GM12878 (cell line): ENCODE results near the gene TCF7L1. TPM values are rescaled to one million over a fixed set of nuclear protein-coding genes. Genes with fewer than 3 reads are reported as not detected.

Experiments used
- ATAC-seq: fragments of 200-7000 bp; cut with Tn5 transposase; 3 replicates; pipeline ENCODE4 v1.9.1; 2020; ENCODE audit warnings: mild to moderate bottlenecking, moderate library complexity
- BruUV-seq: library from RNA; stranded (reverse); fragments of 400-500 nt; replicated peaks from 2 replicates; lab custom pipeline; 2021; lab: Mats Ljungman, UMichigan
- CTCF ChIA-PET: fragments of 300-600 bp; sonication (Branson Sonifier 250); formaldehyde crosslinking; extraction: SDS; loops from one replicate; lab custom pipeline; 2021; ENCODE audit warnings: inconsistent platforms; lab: Yijun Ruan, JAX
- POLR2A ChIA-PET: fragments of 350-600 bp; formaldehyde crosslinking; extraction: SDS; loops from one replicate; lab custom pipeline; 2021; ENCODE audit warnings: inconsistent platforms; lab: Charles Lee
- RAD21 ChIA-PET: fragments of 300-600 bp; sonication (Branson Sonifier 250); formaldehyde crosslinking; loops from one replicate; lab custom pipeline; 2023; ENCODE audit warnings: antibody characterized with exemption; ENCODE audit not compliant: unreplicated experiment; lab: Charles Lee
- SMC1A ChIA-PET: fragments of 300-600 bp; sonication (Branson Sonifier 250); formaldehyde crosslinking; loops from one replicate; lab custom pipeline; 2023; ENCODE audit not compliant: unreplicated experiment, uncharacterized antibody; lab: Charles Lee
- DNase-seq: peaks from one replicate; pipeline ENCODE4 v3.0.0-alpha.2; 2011; ENCODE audit warnings: low read depth, low spot score
- FAIRE-seq: peaks from 3 replicates; lab custom pipeline; 2011; peaks lifted over from hg19 to GRCh38; lab: Jason Lieb, UNC
- H2AFZ ChIP-seq: 2 replicates; pipeline ENCODE4 v1.6.0; 2011; ENCODE audit warnings: low read depth, low read length, control low read depth; ENCODE audit not compliant: control insufficient read depth
- H3K27ac ChIP-seq: 2 replicates; pipeline ENCODE4 v1.5.1; 2011; ENCODE audit warnings: control low read depth; ENCODE audit not compliant: control insufficient read depth, insufficient read depth
- H3K27me3 ChIP-seq, 2 experiments: replicated peaks in 1 of 2; 2 replicates each; pipeline versions ENCODE4 v1.6.0 to v1.6.1; 2011; ENCODE audit warnings: low read length in 1 of 2; ENCODE audit not compliant: control insufficient read depth in 2 of 2, insufficient read depth in 2 of 2
- H3K36me3 ChIP-seq, 2 experiments: 2 replicates each; pipeline ENCODE4 v1.5.1; 2011; ENCODE audit warnings: low read length in 1 of 2; ENCODE audit not compliant: control insufficient read depth in 2 of 2, insufficient read depth in 2 of 2
- H3K4me1 ChIP-seq: 2 replicates; pipeline ENCODE4 v1.6.1; 2011; ENCODE audit warnings: mild to moderate bottlenecking, low read length, moderate library complexity, mixed read lengths; ENCODE audit not compliant: control insufficient read depth, insufficient read depth
- H3K4me2 ChIP-seq: 2 replicates; pipeline ENCODE4 v1.6.0; 2011; ENCODE audit warnings: control low read depth; ENCODE audit not compliant: control insufficient read depth, insufficient read depth
- H3K4me3 ChIP-seq: fragments of 200-600 bp; sonication (generic); 2 replicates; pipeline ENCODE4 v1.5.1; 2016
- H3K79me2 ChIP-seq: 2 replicates; pipeline ENCODE4 v1.6.0; 2011; ENCODE audit warnings: low read length; ENCODE audit not compliant: control insufficient read depth, insufficient read depth
- H3K9ac ChIP-seq: 2 replicates; pipeline ENCODE4 v1.8.0; 2011; ENCODE audit warnings: low read length, control low read depth, mixed read lengths; ENCODE audit not compliant: control insufficient read depth, insufficient read depth
- H3K9me3 ChIP-seq: replicated peaks from 3 replicates; pipeline ENCODE4 v1.5.1; 2011; ENCODE audit warnings: mild to moderate bottlenecking, low read length; ENCODE audit not compliant: control insufficient read depth, insufficient read depth
- H4K20me1 ChIP-seq: 2 replicates; pipeline ENCODE4 v1.6.0; 2011; ENCODE audit not compliant: control insufficient read depth, insufficient read depth
- ATF7 ChIP-seq: fragments of 450-650 bp; IDR thresholded peaks from 2 replicates; pipeline ENCODE4 v1.6.1; 2016; ENCODE audit warnings: low read depth, mild to moderate bottlenecking
- ELK1 ChIP-seq: IDR thresholded peaks from 2 replicates; pipeline ENCODE4 v1.6.1; 2012; ENCODE audit warnings: low read depth, low read length, improper control_type of control experiment
- HCFC1 ChIP-seq: fragments of 150-350 bp; IDR thresholded peaks from 2 replicates; pipeline ENCODE4 v1.6.1; 2014; ENCODE audit warnings: low read length
- KAT2A ChIP-seq: conservative IDR thresholded peaks from 2 replicates; pipeline ENCODE4 v1.6.1; 2011; ENCODE audit warnings: low read depth, low read length; ENCODE audit not compliant: control insufficient read depth
- KDM1A ChIP-seq: fragments of 200-600 bp; sonication (generic); IDR thresholded peaks from 2 replicates; pipeline ENCODE4 v1.6.1; 2016; ENCODE audit warnings: borderline replicate concordance
- NKRF ChIP-seq: fragments of 450-650 bp; conservative IDR thresholded peaks from 2 replicates; pipeline ENCODE4 v1.6.1; 2017; ENCODE audit warnings: mild to moderate bottlenecking, moderate library complexity
- PBX3 ChIP-seq: IDR thresholded peaks from 2 replicates; pipeline ENCODE4 v1.6.1; 2011; ENCODE audit warnings: mild to moderate bottlenecking, low read depth, low read length, moderate library complexity; ENCODE audit not compliant: insufficient replicate concordance
- PKNOX1 ChIP-seq: fragments of 450-650 bp; IDR thresholded peaks from 2 replicates; pipeline ENCODE4 v1.6.1; 2016; ENCODE audit warnings: mild to moderate bottlenecking
- PML ChIP-seq: IDR thresholded peaks from 2 replicates; pipeline ENCODE4 v1.6.1; 2012; ENCODE audit warnings: low read length, inconsistent platforms
- PRDM15 ChIP-seq: fragments of 450-650 bp; formaldehyde crosslinking; IDR thresholded peaks from 2 replicates; pipeline ENCODE4 v1.4.0; 2020; ENCODE audit warnings: mild to moderate bottlenecking, moderate library complexity
- RFX5 ChIP-seq: IDR thresholded peaks from 2 replicates; pipeline ENCODE4 v1.6.1; 2011; ENCODE audit warnings: low read depth, low read length, improper control_type of control experiment
- SIN3A ChIP-seq: IDR thresholded peaks from 2 replicates; pipeline ENCODE4 v1.6.1; 2012; ENCODE audit warnings: low read depth, low read length, improper control_type of control experiment
- WGBS: methylation state at CpG from one replicate; pipeline ENCODE4 v1.1.6; 2016; ENCODE audit warnings: low lambda C conversion rate; ENCODE audit not compliant: insufficient replicate concordance, insufficient coverage; ENCODE audit errors: missing lambda C conversion rate; 5-methylcytosine and 5-hydroxymethylcytosine counted together
- in situ Hi-C: fragments of 300-500 bp; cut with MboI; formaldehyde crosslinking; loops from 9 replicates; pipeline ENCODE4 v1.14.3; 2018; ENCODE audit warnings: mixed read lengths
- intact Hi-C: fragments of 100-400 bp; cut with micrococcal nuclease; formaldehyde crosslinking; loops from one replicate; pipeline ENCODE4 v1.14.2; 2022; ENCODE audit not compliant: unreplicated experiment
- polyA plus RNA-seq, 11 experiments: library from polyadenylated mRNA; depleted of rRNA in 4 of 11; unstranded in 6 of 11; stranded (reverse) in 5 of 11; fragments of >200 nt; fragmentation: Nextera tagmentation in 4 of 11; fragmentation: Illumina TruSeq in 1 of 11; extraction: Ambion mirVana in 4 of 11; extraction: Trizol in 1 of 11; gene quantifications; 1 replicate in 1 of 11; 2 replicates in 10 of 11; pipeline versions ENCODE4 v1.2.1 to v1.2.3, GENCODE V29; 2011 to 2016; ENCODE audit warnings: inconsistent platforms in 2 of 11, missing spikeins in 2 of 11, low read depth in 1 of 11
- total RNA-seq, 4 experiments: library from RNA; depleted of rRNA in 3 of 4; stranded (reverse); fragments of >200 nt in 3 of 4; fragmentation: Illumina TruSeq in 1 of 4; extraction: Trizol in 1 of 4; gene quantifications; 2 replicates each; pipeline versions ENCODE4 v1.2.1 to v1.2.3, GENCODE V29; 2013 to 2021

TCF7L1 gene
- total and polyA plus RNA-seq, 10 of the 15 experiments (the other 5 are each of a cell fraction or from before 2014, with no cell fraction given): 0.03 to 0.11 (median 0.10) TPM; not detected in 7

GRCh38 chr2:85187069-85187468 is 53.9 kb downstream of the TCF7L1 start:
- H2AFZ ChIP-seq: no peak overlapping the region
- ChIA-PET RAD21 (no interaction called here), CTCF (interaction anchor here (0.7 to 1.8 kb wide), 4 partner anchors 13 to 261 kb away, joined by 3 to 6 read pairs (median 3); no protein-coding TSS in a partner anchor), SMC1A (no interaction called here), POLR2A (no interaction called here)
- H3K79me2 ChIP-seq: no peaks in the 10 kb centered on the region
- in situ Hi-C loops: no loop called here
- 18% methylated on average over 2 of the region's 2 CpGs for WGBS
- ATAC-seq (no peak), DNase-seq (no peak), FAIRE-seq (no peak)
- no peak overlapping the region for H3K27ac ChIP-seq
- H3K4me3 ChIP-seq: no peak overlapping the region
- H3K9me3 ChIP-seq: no peaks in the 10 kb centered on the region
- H4K20me1 ChIP-seq: no peaks in the 10 kb centered on the region
- BruUV-seq: no TSS peak
- intact Hi-C loops: no loop called here
- no peak overlapping the region for H3K4me2 ChIP-seq
- no peaks in the 10 kb centered on the region for H3K4me1 ChIP-seq
- no peak overlapping the region for H3K9ac ChIP-seq
- no peaks in the 10 kb centered on the region; a peak in 3 of 4 replicates for H3K27me3 ChIP-seq
- no peaks in the 10 kb centered on the region for H3K36me3 ChIP-seq
- no peak for TF ChIP-seq PKNOX1
- TF ChIP-seq NKRF: no peak
- no peak for TF ChIP-seq ATF7
- TF ChIP-seq RFX5: no peak
- no peak for TF ChIP-seq PML
- no peak for TF ChIP-seq SIN3A
- TF ChIP-seq PBX3: no peak
- no peak for TF ChIP-seq KDM1A
- no peak for TF ChIP-seq ELK1
- TF ChIP-seq KAT2A: no peak
- no peak for TF ChIP-seq HCFC1
- no peak for TF ChIP-seq PRDM15 (CRISPR knock-in tag)
